ENCODE measurements around the gene PRSS56.

Gene PRSS56

DNA sequence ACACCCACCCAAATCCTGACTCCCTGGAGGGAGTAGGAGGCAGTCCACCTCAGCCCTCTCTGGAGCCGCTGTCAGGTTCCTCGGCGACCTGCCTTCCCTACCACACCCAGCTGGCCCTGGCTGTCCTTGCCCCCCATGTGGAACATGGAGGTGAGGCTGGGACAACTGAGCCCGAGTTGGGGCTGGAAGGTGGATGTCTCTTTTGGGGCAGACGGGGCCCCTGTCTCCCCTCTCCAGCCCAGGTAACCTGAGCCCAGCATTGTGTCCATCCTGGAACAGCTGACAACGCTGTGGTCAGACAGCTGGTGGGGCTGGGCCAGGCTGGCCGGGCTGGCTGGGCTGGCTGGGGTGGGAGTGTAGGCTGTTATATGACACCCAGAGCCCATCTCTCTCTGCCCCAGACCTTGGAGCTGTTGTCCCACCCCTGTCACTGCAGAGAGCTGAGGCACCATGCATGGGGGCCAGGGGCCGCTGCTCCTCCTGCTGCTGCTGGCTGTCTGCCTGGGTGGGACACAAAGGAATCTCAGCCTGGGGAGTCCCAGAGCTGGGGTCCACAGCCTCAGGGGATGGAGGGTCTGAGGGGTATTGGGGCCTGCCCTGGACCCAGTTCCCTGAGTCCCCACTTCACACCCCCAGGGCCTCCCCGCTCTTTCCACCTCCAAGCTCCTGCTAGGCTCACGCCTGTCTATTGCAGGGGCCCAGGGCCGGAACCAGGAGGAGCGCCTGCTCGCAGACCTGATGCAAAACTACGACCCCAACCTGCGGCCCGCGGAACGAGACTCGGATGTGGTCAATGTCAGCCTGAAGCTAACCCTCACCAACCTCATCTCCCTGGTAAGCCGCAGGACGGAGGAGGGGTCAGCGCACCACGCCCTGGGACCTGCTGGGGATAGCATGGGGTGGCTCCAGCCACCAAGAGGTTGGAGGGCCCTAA is 19.4 kb downstream of the PRSS56 start, which contains the start of gene CHRNG:
TSS of gene CHRNG (plus strand) at position 395 of the 934 bp plus-strand sequence. CDS start at position 451, 56 bp downstream.
- H3K27me3 Mint-ChIP-seq (ENCODE audit: low read depth): no peaks in the 10 kb centered on the region
- H3K4me1 Mint-ChIP-seq: peaks cover 49% of the 10 kb centered on the region
- TF ChIP-seq, protein P1, sequence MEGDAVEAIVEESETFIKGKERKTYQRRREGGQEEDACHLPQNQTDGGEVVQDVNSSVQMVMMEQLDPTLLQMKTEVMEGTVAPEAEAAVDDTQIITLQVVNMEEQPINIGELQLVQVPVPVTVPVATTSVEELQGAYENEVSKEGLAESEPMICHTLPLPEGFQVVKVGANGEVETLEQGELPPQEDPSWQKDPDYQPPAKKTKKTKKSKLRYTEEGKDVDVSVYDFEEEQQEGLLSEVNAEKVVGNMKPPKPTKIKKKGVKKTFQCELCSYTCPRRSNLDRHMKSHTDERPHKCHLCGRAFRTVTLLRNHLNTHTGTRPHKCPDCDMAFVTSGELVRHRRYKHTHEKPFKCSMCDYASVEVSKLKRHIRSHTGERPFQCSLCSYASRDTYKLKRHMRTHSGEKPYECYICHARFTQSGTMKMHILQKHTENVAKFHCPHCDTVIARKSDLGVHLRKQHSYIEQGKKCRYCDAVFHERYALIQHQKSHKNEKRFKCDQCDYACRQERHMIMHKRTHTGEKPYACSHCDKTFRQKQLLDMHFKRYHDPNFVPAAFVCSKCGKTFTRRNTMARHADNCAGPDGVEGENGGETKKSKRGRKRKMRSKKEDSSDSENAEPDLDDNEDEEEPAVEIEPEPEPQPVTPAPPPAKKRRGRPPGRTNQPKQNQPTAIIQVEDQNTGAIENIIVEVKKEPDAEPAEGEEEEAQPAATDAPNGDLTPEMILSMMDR (IDR thresholded peaks at IDR 0.05; ENCODE audit: unreplicated experiment in 3 of 3): no peak
- peaks cover 8% of the 10 kb centered on the region for H3K36me3 Mint-ChIP-seq (ENCODE audit: low read depth)
- no peaks in the 10 kb centered on the region for H3K9me3 Mint-ChIP-seq
- peak within 1 kb of the TSS; percentile 65 to 89 (median 72) for H3K4me3 Mint-ChIP-seq
- H3K27ac Mint-ChIP-seq: peak within 1 kb of the TSS; percentile 52 to 73 (median 64)

DNA sequence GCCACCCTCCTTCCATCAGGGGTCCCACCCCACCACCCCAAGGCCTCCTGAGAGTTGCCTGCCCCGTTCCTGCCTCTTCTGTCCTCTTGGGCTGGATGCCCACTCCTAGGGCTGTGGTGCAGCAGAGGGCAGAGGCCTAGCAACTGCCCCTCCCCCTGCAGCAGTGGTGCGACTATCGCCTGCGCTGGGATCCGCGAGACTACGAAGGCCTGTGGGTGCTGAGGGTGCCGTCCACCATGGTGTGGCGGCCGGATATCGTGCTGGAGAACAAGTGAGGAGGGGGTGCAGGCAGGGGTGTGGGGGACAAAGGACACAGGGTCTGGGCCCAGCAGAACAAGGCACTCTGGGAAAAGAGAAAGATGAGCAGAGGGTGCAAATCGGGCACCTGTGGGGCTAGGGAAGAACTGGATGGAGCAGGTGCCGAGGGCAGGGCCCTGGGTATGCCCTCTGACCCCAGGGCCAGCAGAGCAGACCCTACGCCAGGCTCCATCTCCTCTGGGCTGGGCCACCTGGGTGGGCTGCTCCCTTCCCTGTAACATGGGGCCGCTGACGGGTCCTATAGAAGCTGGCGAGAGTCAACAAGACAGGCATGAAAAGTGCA is 20.4 kb downstream of the PRSS56 start:
- H3K9me3 Mint-ChIP-seq: peaks cover 2% of the 10 kb centered on the region
- TF ChIP-seq, protein P1 (IDR thresholded peaks at IDR 0.05; ENCODE audit: unreplicated experiment in 3 of 3): no peak
- peaks cover 16% of the 10 kb centered on the region for H3K36me3 Mint-ChIP-seq (ENCODE audit: low read depth)
- peak overlapping the region; percentile 65 to 89 (median 72) for H3K4me3 Mint-ChIP-seq
- H3K27ac Mint-ChIP-seq: no peak overlapping the region
- peaks cover 47% of the 10 kb centered on the region for H3K4me1 Mint-ChIP-seq
- H3K27me3 Mint-ChIP-seq (ENCODE audit: low read depth): no peaks in the 10 kb centered on the region

DNA sequence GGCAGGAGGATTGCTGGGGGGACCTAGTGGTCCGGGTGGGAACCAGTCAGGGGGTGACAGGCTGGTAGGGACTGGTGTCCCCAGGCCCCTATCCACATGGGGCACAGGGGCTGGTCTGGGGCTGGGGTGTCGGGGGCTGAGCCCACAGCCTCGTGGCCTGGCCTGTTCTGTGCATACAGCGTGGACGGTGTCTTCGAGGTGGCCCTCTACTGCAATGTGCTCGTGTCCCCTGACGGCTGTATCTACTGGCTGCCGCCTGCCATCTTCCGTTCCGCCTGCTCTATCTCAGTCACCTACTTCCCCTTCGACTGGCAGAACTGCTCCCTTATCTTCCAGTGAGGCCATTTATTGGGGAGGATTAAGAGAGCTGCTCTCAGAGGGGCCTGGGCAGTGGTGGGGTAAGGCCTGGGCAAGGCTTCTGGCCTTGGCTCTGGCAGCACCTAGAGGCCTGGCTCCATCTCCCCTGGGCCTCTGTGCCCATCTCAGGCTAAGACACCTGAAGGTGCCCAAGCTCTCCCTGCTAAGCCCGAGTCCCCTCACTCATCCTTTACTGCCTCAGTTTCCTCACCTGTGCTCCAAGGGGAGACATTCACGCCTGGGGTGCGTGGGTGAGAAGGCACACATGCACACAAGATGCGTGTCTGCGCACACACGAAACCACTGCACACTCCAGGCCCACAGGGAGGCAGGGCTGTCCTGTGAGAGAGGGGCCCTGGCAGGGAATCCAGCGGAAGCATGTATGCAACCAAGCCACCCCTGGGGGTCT is 21.2 kb downstream of the PRSS56 start:
- H3K9me3 Mint-ChIP-seq: peaks cover 2% of the 10 kb centered on the region
- H3K4me1 Mint-ChIP-seq: peaks cover 44% of the 10 kb centered on the region
- H3K27ac Mint-ChIP-seq: no peak overlapping the region
- H3K27me3 Mint-ChIP-seq (ENCODE audit: low read depth): no peaks in the 10 kb centered on the region
- TF ChIP-seq, protein P1 (IDR thresholded peaks at IDR 0.05; ENCODE audit: unreplicated experiment in 3 of 3): no peak
- H3K4me3 Mint-ChIP-seq: peak overlapping the region in 2 of 3 experiments; percentile 63 to 82
- H3K36me3 Mint-ChIP-seq (ENCODE audit: low read depth): peaks cover 25% of the 10 kb centered on the region

DNA sequence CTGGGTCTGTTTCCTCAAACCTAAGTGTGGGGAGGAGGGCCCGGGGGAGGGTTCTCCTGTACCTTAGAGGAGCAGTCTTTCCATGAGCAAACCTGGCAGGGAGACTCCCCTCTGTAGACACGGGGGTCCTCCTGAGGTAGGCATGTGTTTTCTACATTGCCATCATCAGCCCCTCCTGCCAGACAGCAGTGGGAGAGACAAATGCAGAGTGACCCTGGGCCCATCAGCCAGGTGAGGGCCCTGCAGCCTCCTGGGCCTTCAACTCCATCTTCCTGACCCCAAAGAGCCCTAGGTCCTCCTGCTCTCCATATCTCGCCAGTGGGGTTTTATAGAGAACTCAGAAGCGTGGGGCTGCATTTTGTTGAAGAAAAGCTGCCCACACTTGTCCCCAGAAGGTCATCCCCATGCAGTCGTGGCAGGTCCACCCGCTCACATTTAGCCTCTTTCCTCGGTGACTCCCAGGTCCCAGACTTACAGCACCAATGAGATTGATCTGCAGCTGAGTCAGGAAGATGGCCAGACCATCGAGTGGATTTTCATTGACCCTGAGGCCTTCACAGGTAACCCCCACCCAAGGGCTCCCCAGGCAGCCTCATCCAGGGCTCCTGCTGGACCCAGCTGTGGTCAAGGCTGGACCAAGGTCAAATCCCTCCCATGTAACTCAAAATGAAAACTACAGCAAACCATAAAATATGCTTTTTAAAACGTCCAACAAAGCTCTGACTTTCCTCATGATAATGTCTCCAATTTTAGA is 21.9 kb downstream of the PRSS56 start:
- Mint-ChIP-seq H3K36me3 (ENCODE audit: low read depth) (peaks cover 32% of the 10 kb centered on the region), H3K4me1 (peaks cover 36% of the 10 kb centered on the region), H3K4me3 (peak overlapping the region in 2 of 3 experiments; percentile 30 to 65), H3K9me3 (peaks cover 5% of the 10 kb centered on the region), H3K27ac (peak overlapping the region in 1 of 3 experiments; percentile 7), H3K27me3 (ENCODE audit: low read depth) (no peaks in the 10 kb centered on the region)
- TF ChIP-seq, protein P1 (IDR thresholded peaks at IDR 0.05; ENCODE audit: unreplicated experiment in 3 of 3): no peak

DNA sequence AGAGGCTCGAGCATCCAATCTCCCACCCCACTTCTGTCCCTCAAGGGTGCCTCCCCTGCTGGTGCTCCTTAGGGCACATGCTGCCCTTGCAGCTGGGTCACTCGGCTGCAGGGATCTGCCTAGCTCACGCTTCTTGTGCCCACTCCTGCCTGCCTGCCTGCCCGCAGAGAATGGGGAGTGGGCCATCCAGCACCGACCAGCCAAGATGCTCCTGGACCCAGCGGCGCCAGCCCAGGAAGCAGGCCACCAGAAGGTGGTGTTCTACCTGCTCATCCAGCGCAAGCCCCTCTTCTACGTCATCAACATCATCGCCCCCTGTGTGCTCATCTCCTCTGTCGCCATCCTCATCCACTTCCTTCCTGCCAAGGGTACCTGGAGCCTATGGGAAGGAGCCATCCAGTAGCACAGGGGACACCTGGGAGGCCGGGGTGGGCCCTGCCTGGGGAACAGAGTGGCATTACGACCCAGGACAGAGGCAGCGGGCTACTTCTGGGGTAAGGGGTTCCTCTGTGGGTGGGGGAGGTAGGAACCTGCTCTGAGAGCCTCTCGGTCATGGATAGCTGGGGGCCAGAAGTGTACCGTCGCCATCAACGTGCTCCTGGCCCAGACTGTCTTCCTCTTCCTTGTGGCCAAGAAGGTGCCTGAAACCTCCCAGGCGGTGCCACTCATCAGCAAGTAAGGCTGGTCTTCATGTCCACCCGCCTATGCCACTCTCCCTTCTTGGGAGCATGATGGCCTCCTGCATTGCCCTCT is 22.7 kb downstream of the PRSS56 start:
- peaks cover 39% of the 10 kb centered on the region for H3K36me3 Mint-ChIP-seq (ENCODE audit: low read depth)
- no peaks in the 10 kb centered on the region for H3K27me3 Mint-ChIP-seq (ENCODE audit: low read depth)
- H3K4me1 Mint-ChIP-seq: peaks cover 29% of the 10 kb centered on the region
- peak overlapping the region in 2 of 3 experiments; percentile 7 to 39 for H3K27ac Mint-ChIP-seq
- TF ChIP-seq, protein P1 (IDR thresholded peaks at IDR 0.05; ENCODE audit: unreplicated experiment in 3 of 3): no peak
- peaks cover 5% of the 10 kb centered on the region for H3K9me3 Mint-ChIP-seq
- peak overlapping the region in 2 of 3 experiments; percentile 8 to 65 for H3K4me3 Mint-ChIP-seq
